ENCODE measurements around the gene GOT1. TPM values are rescaled to one million over a fixed set of nuclear protein-coding genes. Genes with fewer than 3 reads are reported as not detected.
A peak's percentile ranks its signal among the peaks of the same experiment; 100 is the strongest.

GOT1 gene
- total RNA-seq, 1 donor from 2014 or later, result 609 TPM

DNA sequence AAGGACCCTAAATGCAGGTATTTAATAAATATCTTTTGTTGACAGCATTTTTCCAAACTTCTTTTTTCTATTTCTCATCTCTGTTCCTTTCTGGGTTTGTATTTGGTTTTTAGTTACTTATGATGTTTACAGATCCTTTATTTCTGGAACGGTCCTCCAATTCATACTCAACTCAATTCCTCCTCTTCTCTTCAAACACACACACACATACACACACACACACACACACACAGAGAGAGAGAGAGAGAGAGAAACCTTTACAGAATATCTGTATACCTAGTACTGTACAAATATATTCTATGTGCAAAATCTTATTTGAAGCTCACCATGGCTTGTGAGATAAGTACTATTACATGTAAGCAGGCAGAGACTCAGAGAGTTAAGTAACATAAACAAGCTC, 21.6 kb upstream of the GOT1 start:
- H3K36me3 ChIP-seq, result no peaks in the 10 kb centered on the region
- H3K4me1 ChIP-seq, result peaks cover 4% of the 10 kb centered on the region
- intact Hi-C loops (cut with micrococcal nuclease), result no loop called here
- TF ChIP-seq, protein P1, sequence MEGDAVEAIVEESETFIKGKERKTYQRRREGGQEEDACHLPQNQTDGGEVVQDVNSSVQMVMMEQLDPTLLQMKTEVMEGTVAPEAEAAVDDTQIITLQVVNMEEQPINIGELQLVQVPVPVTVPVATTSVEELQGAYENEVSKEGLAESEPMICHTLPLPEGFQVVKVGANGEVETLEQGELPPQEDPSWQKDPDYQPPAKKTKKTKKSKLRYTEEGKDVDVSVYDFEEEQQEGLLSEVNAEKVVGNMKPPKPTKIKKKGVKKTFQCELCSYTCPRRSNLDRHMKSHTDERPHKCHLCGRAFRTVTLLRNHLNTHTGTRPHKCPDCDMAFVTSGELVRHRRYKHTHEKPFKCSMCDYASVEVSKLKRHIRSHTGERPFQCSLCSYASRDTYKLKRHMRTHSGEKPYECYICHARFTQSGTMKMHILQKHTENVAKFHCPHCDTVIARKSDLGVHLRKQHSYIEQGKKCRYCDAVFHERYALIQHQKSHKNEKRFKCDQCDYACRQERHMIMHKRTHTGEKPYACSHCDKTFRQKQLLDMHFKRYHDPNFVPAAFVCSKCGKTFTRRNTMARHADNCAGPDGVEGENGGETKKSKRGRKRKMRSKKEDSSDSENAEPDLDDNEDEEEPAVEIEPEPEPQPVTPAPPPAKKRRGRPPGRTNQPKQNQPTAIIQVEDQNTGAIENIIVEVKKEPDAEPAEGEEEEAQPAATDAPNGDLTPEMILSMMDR (IDR thresholded peaks at IDR 0.05; ENCODE audit: borderline replicate concordance), result no peak
- H3K9me3 ChIP-seq (replicated peaks), result no peaks in the 10 kb centered on the region
- H3K27ac ChIP-seq (replicated peaks), result no peak overlapping the region
- peaks cover 91% of the 10 kb centered on the region for H3K27me3 ChIP-seq (ENCODE audit: low read depth)
- DNase-seq, result no peak
- H3K4me3 ChIP-seq, result no peak overlapping the region

DNA sequence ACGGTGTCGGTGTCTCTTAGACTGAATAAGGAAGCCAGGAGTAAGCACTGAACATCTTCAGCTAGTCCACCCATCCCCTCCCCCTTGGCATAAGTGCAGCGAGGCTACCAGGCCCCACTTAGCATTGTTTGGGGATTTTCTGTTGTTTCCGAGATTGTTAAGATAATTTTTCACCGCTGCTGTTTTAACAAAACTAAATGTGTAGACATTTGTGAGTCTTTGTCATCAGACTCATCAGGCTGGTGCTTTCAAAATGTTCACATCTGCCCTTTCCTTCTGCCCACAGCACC, 21.0 kb upstream of the GOT1 start:
- Histone ChIP-seq H3K36me3 (no peaks in the 10 kb centered on the region), H3K27ac (replicated peaks) (peak overlapping the region; percentile 51), H3K9me3 (replicated peaks) (no peaks in the 10 kb centered on the region), H3K4me1 (peaks cover 4% of the 10 kb centered on the region), H3K27me3 (ENCODE audit: low read depth) (peaks cover 87% of the 10 kb centered on the region), H3K4me3 (no peak overlapping the region)
- TF ChIP-seq, protein P1 (IDR thresholded peaks at IDR 0.05; ENCODE audit: borderline replicate concordance), result no peak
- no peak for DNase-seq
- intact Hi-C loops (cut with micrococcal nuclease), result no loop called here

DNA sequence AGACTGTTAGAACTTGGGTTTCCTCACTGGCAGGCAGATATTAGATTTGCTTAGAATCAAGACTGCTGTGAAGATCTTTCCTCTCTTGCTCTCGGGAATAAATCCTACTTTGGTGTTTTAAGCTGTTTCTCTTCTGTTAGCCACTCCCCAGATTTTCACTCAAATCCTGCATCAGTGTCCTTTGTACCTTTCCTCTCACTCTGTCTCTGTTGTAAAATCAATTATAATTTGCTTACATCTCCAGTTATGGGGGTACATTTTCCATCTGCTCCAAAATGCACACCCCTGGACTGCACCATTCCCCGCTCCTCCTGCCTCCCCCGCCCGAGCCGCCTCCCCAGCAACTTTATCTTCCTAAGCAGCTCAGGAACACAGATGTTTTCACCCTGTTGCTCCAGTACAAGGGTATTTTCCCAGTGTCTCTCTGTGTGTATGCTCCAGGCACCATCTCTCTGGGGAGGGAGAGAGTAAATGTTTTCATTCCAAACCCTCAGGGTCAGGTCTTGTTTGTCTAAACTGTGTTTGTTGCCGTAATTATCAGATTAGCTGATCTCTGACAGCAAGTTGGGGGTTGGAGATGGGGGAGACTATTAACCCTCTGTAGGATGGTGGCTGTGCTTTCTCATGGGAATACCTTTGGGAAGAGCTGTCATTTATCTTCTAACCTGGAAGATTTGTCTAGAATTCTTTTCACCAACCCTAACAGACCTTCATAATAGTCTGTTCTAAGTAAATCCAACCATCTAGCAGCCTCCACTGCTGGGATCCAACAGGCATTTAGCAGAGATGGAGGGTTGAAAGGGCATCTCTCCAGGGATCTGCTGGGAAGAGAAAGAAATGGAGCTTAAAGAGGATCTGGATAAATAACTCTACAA, 20.4 kb upstream of the GOT1 start:
- H3K9me3 ChIP-seq (replicated peaks), result no peaks in the 10 kb centered on the region
- H3K4me3 ChIP-seq, result peak overlapping the region; percentile 0
- intact Hi-C loops (cut with micrococcal nuclease), result no loop called here
- no peak for DNase-seq
- H3K27me3 ChIP-seq (ENCODE audit: low read depth), result peaks cover 81% of the 10 kb centered on the region
- TF ChIP-seq, protein P1 (IDR thresholded peaks at IDR 0.05; ENCODE audit: borderline replicate concordance), result no peak
- H3K4me1 ChIP-seq, result peaks cover 4% of the 10 kb centered on the region
- H3K36me3 ChIP-seq, result no peaks in the 10 kb centered on the region
- peak overlapping the region; percentile 51 for H3K27ac ChIP-seq (replicated peaks)

DNA sequence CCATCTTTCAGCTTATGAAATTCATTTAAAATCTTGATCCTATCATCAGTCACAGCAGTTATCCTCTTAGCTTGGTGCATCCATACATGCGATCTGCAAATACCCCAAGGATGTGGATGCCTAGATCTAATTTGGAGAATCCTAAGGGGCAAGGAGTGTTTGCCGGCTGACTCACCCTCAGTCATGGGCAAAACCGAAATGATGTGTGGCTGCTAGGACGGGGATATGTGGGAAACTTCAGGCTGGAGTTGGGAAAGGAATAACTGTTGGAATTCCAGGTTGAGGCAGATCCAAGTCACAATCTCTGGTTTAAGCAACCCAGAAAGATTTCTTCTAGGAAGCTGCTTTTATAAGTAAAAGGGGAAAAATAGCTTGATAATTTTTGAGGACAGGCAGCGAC, 19.7 kb upstream of the GOT1 start:
- Histone ChIP-seq H3K9me3 (replicated peaks) (no peaks in the 10 kb centered on the region), H3K36me3 (no peaks in the 10 kb centered on the region), H3K4me3 (peak overlapping the region; percentile 0), H3K27ac (replicated peaks) (peak overlapping the region; percentile 51), H3K4me1 (peaks cover 4% of the 10 kb centered on the region), H3K27me3 (ENCODE audit: low read depth) (peaks cover 74% of the 10 kb centered on the region)
- intact Hi-C loops (cut with micrococcal nuclease), result no loop called here
- TF ChIP-seq, protein P1 (IDR thresholded peaks at IDR 0.05; ENCODE audit: borderline replicate concordance), result no peak
- DNase-seq, result no peak

DNA sequence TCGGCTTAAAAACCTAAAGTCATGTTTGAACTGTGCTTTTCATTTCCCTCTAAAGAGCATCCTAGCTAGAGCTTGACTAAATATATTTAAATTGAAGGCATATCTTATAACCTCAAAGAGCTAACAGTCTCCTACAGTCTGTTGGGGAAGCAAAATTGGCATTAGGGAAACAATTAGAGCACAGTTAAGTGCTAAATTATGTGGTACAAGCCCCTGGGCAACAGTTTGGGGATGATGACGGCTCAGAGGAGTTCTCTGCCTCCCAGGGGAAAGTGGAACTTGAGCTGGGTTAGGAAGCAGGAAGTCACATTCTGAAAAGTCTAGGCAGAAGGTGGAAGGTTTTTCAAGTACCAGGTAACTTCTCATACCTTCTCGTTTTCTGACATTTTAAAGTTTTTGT, 18.6 kb upstream of the GOT1 start:
- no peak for DNase-seq
- H3K27ac ChIP-seq (replicated peaks), result no peak overlapping the region
- peaks cover 4% of the 10 kb centered on the region for H3K4me1 ChIP-seq
- intact Hi-C loops (cut with micrococcal nuclease), result no loop called here
- TF ChIP-seq, protein P1 (IDR thresholded peaks at IDR 0.05; ENCODE audit: borderline replicate concordance), result no peak
- H3K36me3 ChIP-seq, result no peaks in the 10 kb centered on the region
- no peaks in the 10 kb centered on the region for H3K9me3 ChIP-seq (replicated peaks)
- H3K27me3 ChIP-seq (ENCODE audit: low read depth), result peaks cover 65% of the 10 kb centered on the region
- no peak overlapping the region for H3K4me3 ChIP-seq
